Liver (tissue), 9 donors: ENCODE measurements around the gene DCTN5. TPM values are rescaled to one million over a fixed set of nuclear protein-coding genes. Genes with fewer than 3 reads are reported as not detected.

Source experiments
- DNase-seq: peaks from one replicate; pipeline ENCODE4 v3.0.0-alpha.2; 2017; ENCODE audit warnings: low spot score
- H3K27ac ChIP-seq, 2 donors: one replicate each; pipeline ENCODE4 v1.7.0; 2013; ENCODE audit warnings: inconsistent platforms in 2 of 2, low read length in 2 of 2, control low read depth in 1 of 2, low read depth in 1 of 2, mild to moderate bottlenecking in 1 of 2
- H3K27me3 ChIP-seq, 4 donors: one replicate each; pipeline versions ENCODE4 v1.6.1 to v1.7.0; 2013; ENCODE audit warnings: low read length in 3 of 4, inconsistent platforms in 1 of 4, mild to moderate bottlenecking in 1 of 4, moderate library complexity in 1 of 4; ENCODE audit not compliant: control insufficient read depth in 4 of 4, insufficient read depth in 4 of 4
- H3K36me3 ChIP-seq, 4 donors: one replicate each; pipeline versions ENCODE4 v1.6.1 to v1.7.0; 2013; ENCODE audit warnings: low read length in 3 of 4, mild to moderate bottlenecking in 3 of 4, low read depth in 1 of 4, moderate library complexity in 1 of 4; ENCODE audit not compliant: control insufficient read depth in 4 of 4, insufficient read depth in 3 of 4
- H3K4me1 ChIP-seq, 4 donors: one replicate each; pipeline versions ENCODE4 v1.6.1 to v1.7.0; 2013; ENCODE audit warnings: low read length in 3 of 4, mild to moderate bottlenecking in 3 of 4, moderate library complexity in 1 of 4; ENCODE audit not compliant: control insufficient read depth in 4 of 4, insufficient read depth in 4 of 4
- H3K4me3 ChIP-seq, 3 donors: one replicate each; pipeline versions ENCODE4 v1.6.1 to v1.7.0; 2013; ENCODE audit warnings: low read length in 3 of 3, control low read depth in 1 of 3, low read depth in 1 of 3, mild to moderate bottlenecking in 1 of 3
- H3K9ac ChIP-seq, 2 donors: one replicate each; pipeline ENCODE4 v1.7.0; 2013; ENCODE audit warnings: low read length in 2 of 2, mild to moderate bottlenecking in 2 of 2, moderate library complexity in 2 of 2, control low read depth in 1 of 2, low read depth in 1 of 2
- H3K9me3 ChIP-seq, 4 donors: one replicate each; pipeline versions ENCODE4 v1.6.1 to v1.7.0; 2013; ENCODE audit warnings: low read length in 3 of 4; ENCODE audit not compliant: control insufficient read depth in 4 of 4
- EGR1 ChIP-seq, 2 donors: IDR thresholded peaks; 2 replicates each; pipeline ENCODE4 v1.6.1; 2016 to 2018; ENCODE audit warnings: antibody characterized with exemption in 2 of 2, low read depth in 2 of 2
- FOXA1 ChIP-seq: IDR thresholded peaks from 2 replicates; pipeline ENCODE4 v1.6.1; 2016; ENCODE audit warnings: antibody characterized with exemption
- FOXA2 ChIP-seq: IDR thresholded peaks from 2 replicates; pipeline ENCODE4 v1.6.1; 2016; ENCODE audit warnings: antibody characterized with exemption
- GABPA ChIP-seq, 2 donors: IDR thresholded peaks in 1 of 2; conservative IDR thresholded peaks in 1 of 2; 2 replicates each; pipeline ENCODE4 v1.6.1; 2016; ENCODE audit warnings: antibody characterized with exemption in 2 of 2, mild to moderate bottlenecking in 1 of 2, moderate library complexity in 1 of 2
- HNF4A ChIP-seq, 2 donors: conservative IDR thresholded peaks; 2 replicates each; pipeline ENCODE4 v1.6.1; 2016; ENCODE audit warnings: antibody characterized with exemption in 2 of 2, mild to moderate bottlenecking in 2 of 2
- NR2F2 ChIP-seq: IDR thresholded peaks from 2 replicates; pipeline ENCODE4 v1.6.1; 2016; ENCODE audit warnings: antibody characterized with exemption
- RXRA ChIP-seq, 2 donors: IDR thresholded peaks; 2 replicates each; pipeline ENCODE4 v1.6.1; 2017 to 2018; ENCODE audit warnings: antibody characterized with exemption in 2 of 2, mild to moderate bottlenecking in 1 of 2
- YY1 ChIP-seq: IDR thresholded peaks from 2 replicates; pipeline ENCODE4 v1.6.1; 2016; ENCODE audit warnings: antibody characterized with exemption, mild to moderate bottlenecking
- WGBS: extraction: QIAGEN DNeasy Blood & Tissue Kit; methylation state at CpG from one replicate; pipeline ENCODE4 v1.1.7; 2013; 5-methylcytosine and 5-hydroxymethylcytosine counted together
- polyA plus RNA-seq, 2 donors: library from polyadenylated mRNA; stranded (reverse) in 1 of 2; unstranded in 1 of 2; fragments of 200-250 nt in 1 of 2; fragments of >200 nt in 1 of 2; fragmentation: Nextera tagmentation in 1 of 2; extraction: Ambion mirVana in 1 of 2; gene quantifications; one replicate each; pipeline versions ENCODE4 v1.2.1 to v1.2.3, GENCODE V29; 2013 to 2015
- total RNA-seq, 2 donors: library from RNA; depleted of rRNA; stranded (reverse); fragments of >200 nt; gene quantifications; one replicate each; pipeline ENCODE4 v1.2.3, GENCODE V29; 2014
- TF ChIP-seq, protein P1 (sequence below): IDR thresholded peaks from 2 replicates; pipeline ENCODE4 v1.6.1; 2016; ENCODE audit warnings: antibody characterized with exemption, mild to moderate bottlenecking
- TF ChIP-seq, protein P2 (sequence below): IDR thresholded peaks from 2 replicates; pipeline ENCODE4 v1.6.1; 2016; ENCODE audit warnings: antibody characterized with exemption
- TF ChIP-seq, protein P3 (sequence below): IDR thresholded peaks from 2 replicates; pipeline ENCODE4 v1.6.1; 2016; ENCODE audit warnings: antibody characterized with exemption
- TF ChIP-seq, protein P4 (sequence below): IDR thresholded peaks from 2 replicates; pipeline ENCODE4 v1.6.1; 2016; ENCODE audit warnings: antibody characterized with exemption
- TF ChIP-seq, protein P5 (sequence below): fragments of 150-350 bp; IDR thresholded peaks from 2 replicates; pipeline ENCODE4 v1.5.1; 2017; ENCODE audit warnings: improper control_type of control experiment, low read depth, low read length; ENCODE audit not compliant: missing input control
- donor health status: healthy.
- donor health status: healthy.
- donor health status: healthy.
- donor health status: healthy.
- donor health status: healthy.

The DCTN5 gene
- total and polyA plus RNA-seq, 4 donors, result 8.3 to 20.9 (median 16.0) TPM

DNA sequence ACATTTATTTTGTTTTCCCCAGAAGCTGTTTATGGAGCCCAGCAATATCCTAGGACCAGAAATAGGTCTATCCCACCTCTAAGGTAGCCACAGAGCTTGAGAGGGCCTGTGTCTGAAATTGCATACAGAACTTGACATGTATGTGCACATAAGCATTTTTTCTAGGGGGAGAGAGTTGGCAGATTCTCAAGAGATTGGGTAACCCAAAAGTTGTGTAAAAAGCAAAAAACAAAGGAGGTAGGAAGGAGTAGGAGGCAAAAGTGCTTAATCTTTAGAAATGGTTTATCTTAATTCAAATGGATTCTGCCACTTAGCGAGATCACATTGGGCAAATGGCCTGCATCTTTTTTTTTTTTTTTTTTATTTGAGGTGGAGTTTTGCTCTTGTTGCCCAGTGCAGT, 40.9 kb downstream of the DCTN5 start (continued):
- TF ChIP-seq, protein P1, sequence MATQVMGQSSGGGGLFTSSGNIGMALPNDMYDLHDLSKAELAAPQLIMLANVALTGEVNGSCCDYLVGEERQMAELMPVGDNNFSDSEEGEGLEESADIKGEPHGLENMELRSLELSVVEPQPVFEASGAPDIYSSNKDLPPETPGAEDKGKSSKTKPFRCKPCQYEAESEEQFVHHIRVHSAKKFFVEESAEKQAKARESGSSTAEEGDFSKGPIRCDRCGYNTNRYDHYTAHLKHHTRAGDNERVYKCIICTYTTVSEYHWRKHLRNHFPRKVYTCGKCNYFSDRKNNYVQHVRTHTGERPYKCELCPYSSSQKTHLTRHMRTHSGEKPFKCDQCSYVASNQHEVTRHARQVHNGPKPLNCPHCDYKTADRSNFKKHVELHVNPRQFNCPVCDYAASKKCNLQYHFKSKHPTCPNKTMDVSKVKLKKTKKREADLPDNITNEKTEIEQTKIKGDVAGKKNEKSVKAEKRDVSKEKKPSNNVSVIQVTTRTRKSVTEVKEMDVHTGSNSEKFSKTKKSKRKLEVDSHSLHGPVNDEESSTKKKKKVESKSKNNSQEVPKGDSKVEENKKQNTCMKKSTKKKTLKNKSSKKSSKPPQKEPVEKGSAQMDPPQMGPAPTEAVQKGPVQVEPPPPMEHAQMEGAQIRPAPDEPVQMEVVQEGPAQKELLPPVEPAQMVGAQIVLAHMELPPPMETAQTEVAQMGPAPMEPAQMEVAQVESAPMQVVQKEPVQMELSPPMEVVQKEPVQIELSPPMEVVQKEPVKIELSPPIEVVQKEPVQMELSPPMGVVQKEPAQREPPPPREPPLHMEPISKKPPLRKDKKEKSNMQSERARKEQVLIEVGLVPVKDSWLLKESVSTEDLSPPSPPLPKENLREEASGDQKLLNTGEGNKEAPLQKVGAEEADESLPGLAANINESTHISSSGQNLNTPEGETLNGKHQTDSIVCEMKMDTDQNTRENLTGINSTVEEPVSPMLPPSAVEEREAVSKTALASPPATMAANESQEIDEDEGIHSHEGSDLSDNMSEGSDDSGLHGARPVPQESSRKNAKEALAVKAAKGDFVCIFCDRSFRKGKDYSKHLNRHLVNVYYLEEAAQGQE, result no peak
- TF ChIP-seq, protein P2, sequence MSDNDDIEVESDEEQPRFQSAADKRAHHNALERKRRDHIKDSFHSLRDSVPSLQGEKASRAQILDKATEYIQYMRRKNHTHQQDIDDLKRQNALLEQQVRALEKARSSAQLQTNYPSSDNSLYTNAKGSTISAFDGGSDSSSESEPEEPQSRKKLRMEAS, result no peak
- TF ChIP-seq EGR1 (IDR thresholded peaks at IDR 0.05; ENCODE audit: low read depth in 2 of 2) (no peak), FOXA2 (no peak), RXRA (IDR thresholded peaks at IDR 0.05) (no peak)

DNA sequence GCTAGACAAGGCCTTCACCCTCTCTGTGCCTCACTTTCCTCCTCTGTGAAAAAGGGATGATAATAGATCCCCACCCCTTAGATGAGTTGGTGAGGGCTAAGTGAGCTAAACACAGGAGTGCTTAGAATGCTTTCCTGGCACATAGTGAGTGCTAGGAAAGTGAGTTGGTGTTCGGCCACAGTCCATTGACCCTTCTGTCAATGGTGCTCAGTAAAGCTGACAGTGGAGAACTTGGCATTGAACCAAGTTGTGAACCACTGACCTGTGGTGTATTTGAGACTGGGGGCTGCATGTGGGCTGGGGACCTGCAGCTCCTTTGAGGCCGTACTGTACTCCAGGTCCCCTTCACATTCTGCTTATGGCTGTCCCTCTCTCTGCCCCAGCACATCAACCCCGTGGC, 42.2 kb downstream of the DCTN5 start:
- no peak overlapping the region for H3K4me3 ChIP-seq
- H3K4me1 ChIP-seq, result peaks cover 0 to 8% (median 7%) of the 10 kb centered on the region in 4 donors
- no peak overlapping the region for H3K27ac ChIP-seq
- no peak for DNase-seq
- H3K36me3 ChIP-seq, result peaks cover 0 to 33% (median 5%) of the 10 kb centered on the region in 4 donors
- no peaks in the 10 kb centered on the region for H3K9me3 ChIP-seq
- no peak for TF ChIP-seq NR2F2
- no peak for TF ChIP-seq FOXA1
- TF ChIP-seq HNF4A (conservative IDR thresholded peaks at IDR 0.05), result no peak
- no peak overlapping the region for H3K9ac ChIP-seq
- WGBS, result 96% methylated on average over 3 of the region's 3 CpGs
- no peaks in the 10 kb centered on the region for H3K27me3 ChIP-seq

DNA sequence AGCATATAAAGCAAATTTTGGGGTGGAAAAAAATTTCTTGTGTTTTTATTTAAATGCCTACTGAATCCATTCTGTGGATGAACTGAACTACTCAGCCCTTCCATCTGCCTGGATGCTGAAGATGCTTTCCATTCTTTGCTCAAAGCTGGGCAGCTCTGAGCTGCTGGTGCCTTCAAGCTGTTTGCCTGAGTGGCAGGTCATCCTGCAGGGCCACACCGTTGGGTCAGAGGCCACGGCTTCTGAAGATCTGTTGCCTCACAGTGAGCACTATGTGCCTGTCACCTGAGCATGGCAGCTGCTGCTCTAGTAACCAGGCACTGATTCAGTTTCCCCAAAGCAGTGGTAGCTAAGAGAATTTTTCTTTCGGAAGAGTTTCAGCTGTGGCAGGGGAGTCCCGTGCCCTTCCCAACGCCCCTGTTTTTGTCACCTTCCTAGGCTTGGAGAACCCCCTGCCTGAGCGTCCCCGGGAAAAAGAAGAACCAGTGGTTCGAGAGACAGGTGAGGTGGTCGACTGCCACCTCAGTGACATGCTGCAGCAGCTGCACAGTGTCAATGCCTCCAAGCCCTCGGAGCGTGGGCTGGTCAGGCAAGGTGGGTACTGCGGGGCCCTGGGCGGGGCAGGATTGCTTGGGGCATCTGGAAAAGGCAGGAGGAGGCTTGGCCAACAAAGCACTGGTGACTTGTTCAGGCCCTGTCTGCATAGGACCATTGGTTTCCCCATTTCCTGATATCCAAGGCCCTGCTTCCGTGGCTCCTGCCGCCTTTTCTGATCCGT, 46.0 kb downstream of the DCTN5 start:
- WGBS, result 98% methylated on average over 16 of the region's 16 CpGs
- Histone ChIP-seq H3K36me3 (peaks cover 3 to 52% (median 17%) of the 10 kb centered on the region in 4 donors), H3K9ac (no peak overlapping the region), H3K27ac (no peak overlapping the region), H3K4me3 (no peak overlapping the region), H3K27me3 (no peaks in the 10 kb centered on the region), H3K9me3 (no peaks in the 10 kb centered on the region), H3K4me1 (no peaks in the 10 kb centered on the region)
- no peak for TF ChIP-seq NR2F2
- TF ChIP-seq, protein P3, sequence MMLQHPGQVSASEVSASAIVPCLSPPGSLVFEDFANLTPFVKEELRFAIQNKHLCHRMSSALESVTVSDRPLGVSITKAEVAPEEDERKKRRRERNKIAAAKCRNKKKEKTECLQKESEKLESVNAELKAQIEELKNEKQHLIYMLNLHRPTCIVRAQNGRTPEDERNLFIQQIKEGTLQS, result no peak
- TF ChIP-seq FOXA1, result no peak
- no peak for TF ChIP-seq RXRA (IDR thresholded peaks at IDR 0.05)
- no peak for TF ChIP-seq YY1
- DNase-seq, result no peak

DNA sequence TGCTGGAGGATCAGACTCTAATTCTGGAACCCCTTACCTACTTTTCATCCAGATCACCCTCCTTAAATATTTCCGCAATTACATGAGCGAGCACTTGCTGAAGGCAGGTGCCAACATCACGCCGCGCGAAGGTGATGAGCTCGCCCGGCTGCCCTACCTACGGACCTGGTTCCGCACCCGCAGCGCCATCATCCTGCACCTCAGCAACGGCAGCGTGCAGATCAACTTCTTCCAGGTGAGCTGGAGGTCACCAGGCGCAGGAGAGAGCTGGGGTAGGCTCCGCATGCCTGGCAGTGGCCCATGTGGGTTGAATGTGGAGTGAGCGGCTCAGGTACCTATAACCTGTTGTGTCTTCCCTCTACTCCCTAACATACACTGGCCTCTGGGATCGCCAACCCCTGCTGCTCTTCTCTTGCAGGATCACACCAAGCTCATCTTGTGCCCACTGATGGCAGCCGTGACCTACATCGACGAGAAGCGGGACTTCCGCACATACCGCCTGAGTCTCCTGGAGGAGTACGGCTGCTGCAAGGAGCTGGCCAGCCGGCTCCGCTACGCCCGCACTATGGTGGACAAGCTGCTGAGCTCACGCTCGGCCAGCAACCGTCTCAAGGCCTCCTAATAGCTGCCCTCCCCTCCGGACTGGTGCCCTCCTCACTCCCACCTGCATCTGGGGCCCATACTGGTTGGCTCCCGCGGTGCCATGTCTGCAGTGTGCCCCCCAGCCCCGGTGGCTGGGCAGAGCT, 48.3 kb downstream of the DCTN5 start:
- no peaks in the 10 kb centered on the region for H3K9me3 ChIP-seq
- no peaks in the 10 kb centered on the region for H3K4me1 ChIP-seq
- H3K36me3 ChIP-seq, result peaks cover 3 to 40% (median 16%) of the 10 kb centered on the region in 4 donors
- 97% methylated on average over 36 of the region's 36 CpGs for WGBS
- no peak for DNase-seq
- H3K4me3 ChIP-seq, result no peak overlapping the region
- no peaks in the 10 kb centered on the region for H3K27me3 ChIP-seq
- H3K27ac ChIP-seq, result no peak overlapping the region
- no peak overlapping the region for H3K9ac ChIP-seq
- TF ChIP-seq, protein P3, result no peak
- TF ChIP-seq YY1 (no peak), GABPA (IDR thresholded peaks at IDR 0.05 in 1 of 2, conservative IDR thresholded peaks at IDR 0.05 in 1 of 2) (no peak), HNF4A (conservative IDR thresholded peaks at IDR 0.05) (no peak), FOXA2 (no peak)
- TF ChIP-seq, protein P2, result no peak
- TF ChIP-seq, protein P4, sequence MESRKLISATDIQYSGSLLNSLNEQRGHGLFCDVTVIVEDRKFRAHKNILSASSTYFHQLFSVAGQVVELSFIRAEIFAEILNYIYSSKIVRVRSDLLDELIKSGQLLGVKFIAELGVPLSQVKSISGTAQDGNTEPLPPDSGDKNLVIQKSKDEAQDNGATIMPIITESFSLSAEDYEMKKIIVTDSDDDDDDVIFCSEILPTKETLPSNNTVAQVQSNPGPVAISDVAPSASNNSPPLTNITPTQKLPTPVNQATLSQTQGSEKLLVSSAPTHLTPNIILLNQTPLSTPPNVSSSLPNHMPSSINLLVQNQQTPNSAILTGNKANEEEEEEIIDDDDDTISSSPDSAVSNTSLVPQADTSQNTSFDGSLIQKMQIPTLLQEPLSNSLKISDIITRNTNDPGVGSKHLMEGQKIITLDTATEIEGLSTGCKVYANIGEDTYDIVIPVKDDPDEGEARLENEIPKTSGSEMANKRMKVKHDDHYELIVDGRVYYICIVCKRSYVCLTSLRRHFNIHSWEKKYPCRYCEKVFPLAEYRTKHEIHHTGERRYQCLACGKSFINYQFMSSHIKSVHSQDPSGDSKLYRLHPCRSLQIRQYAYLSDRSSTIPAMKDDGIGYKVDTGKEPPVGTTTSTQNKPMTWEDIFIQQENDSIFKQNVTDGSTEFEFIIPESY, result no peak
- TF ChIP-seq, protein P5, sequence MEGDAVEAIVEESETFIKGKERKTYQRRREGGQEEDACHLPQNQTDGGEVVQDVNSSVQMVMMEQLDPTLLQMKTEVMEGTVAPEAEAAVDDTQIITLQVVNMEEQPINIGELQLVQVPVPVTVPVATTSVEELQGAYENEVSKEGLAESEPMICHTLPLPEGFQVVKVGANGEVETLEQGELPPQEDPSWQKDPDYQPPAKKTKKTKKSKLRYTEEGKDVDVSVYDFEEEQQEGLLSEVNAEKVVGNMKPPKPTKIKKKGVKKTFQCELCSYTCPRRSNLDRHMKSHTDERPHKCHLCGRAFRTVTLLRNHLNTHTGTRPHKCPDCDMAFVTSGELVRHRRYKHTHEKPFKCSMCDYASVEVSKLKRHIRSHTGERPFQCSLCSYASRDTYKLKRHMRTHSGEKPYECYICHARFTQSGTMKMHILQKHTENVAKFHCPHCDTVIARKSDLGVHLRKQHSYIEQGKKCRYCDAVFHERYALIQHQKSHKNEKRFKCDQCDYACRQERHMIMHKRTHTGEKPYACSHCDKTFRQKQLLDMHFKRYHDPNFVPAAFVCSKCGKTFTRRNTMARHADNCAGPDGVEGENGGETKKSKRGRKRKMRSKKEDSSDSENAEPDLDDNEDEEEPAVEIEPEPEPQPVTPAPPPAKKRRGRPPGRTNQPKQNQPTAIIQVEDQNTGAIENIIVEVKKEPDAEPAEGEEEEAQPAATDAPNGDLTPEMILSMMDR, result no peak
